Subcutaneous abdominal adipose tissue (tissue), 5 donors: ENCODE data around the gene PACRG.
A peak's percentile ranks its signal among the peaks of the same experiment; 100 is the strongest.

ENCODE experiments used
- H3K27ac ChIP-seq: one replicate; pipeline ENCODE4 v1.7.0; 2013; ENCODE audit warnings: low read depth, mild to moderate bottlenecking, inconsistent platforms, low read length, moderate library complexity
- H3K27me3 ChIP-seq, 5 donors: one replicate each; pipeline ENCODE4 v1.7.0; 2013; ENCODE audit warnings: low read length in 5 of 5, inconsistent platforms in 1 of 5; ENCODE audit not compliant: control insufficient read depth in 5 of 5, insufficient read depth in 4 of 5
- H3K36me3 ChIP-seq, 5 donors: one replicate each; pipeline ENCODE4 v1.7.0; 2013; ENCODE audit warnings: low read length in 5 of 5; ENCODE audit not compliant: control insufficient read depth in 5 of 5, insufficient read depth in 5 of 5
- H3K4me1 ChIP-seq, 5 donors: one replicate each; pipeline ENCODE4 v1.7.0; 2013; ENCODE audit warnings: low read length in 5 of 5, mild to moderate bottlenecking in 3 of 5, moderate library complexity in 1 of 5; ENCODE audit not compliant: control insufficient read depth in 5 of 5, insufficient read depth in 5 of 5
- H3K4me3 ChIP-seq, 5 donors: one replicate each; pipeline ENCODE4 v1.7.0; 2013; ENCODE audit warnings: low read length in 5 of 5, low read depth in 1 of 5
- H3K9ac ChIP-seq, 5 donors: one replicate each; pipeline ENCODE4 v1.7.0; 2013; ENCODE audit warnings: low read length in 5 of 5, mild to moderate bottlenecking in 4 of 5, moderate library complexity in 3 of 5
- H3K9me3 ChIP-seq, 5 donors: one replicate each; pipeline ENCODE4 v1.7.0; 2013; ENCODE audit warnings: low read length in 5 of 5; ENCODE audit not compliant: control insufficient read depth in 5 of 5
- donor health status: healthy.
- donor health status: healthy.
- donor health status: healthy.
- donor health status: healthy.
- donor health status: healthy.

Gene PACRG

GRCh38 chr6:162706232-162706631, 21.5 kb upstream of the PACRG start:
- peak overlapping the region; percentile 54 for H3K27ac ChIP-seq
- H3K4me3 ChIP-seq = peak overlapping the region; percentile 21 to 61 (median 46)
- peaks cover 2 to 11% (median 8%) of the 10 kb centered on the region in 5 donors for H3K4me1 ChIP-seq
- no peaks in the 10 kb centered on the region for H3K36me3 ChIP-seq
- no peaks in the 10 kb centered on the region for H3K27me3 ChIP-seq
- peak overlapping the region in 2 of 5 donors; percentile 24 to 40 for H3K9ac ChIP-seq
- H3K9me3 ChIP-seq = no peaks in the 10 kb centered on the region

- Histone ChIP-seq H3K27me3 (no peaks in the 10 kb centered on the region), H3K9me3 (no peaks in the 10 kb centered on the region), H3K9ac (no peak overlapping the region), H3K4me1 (peaks cover 2 to 17% (median 9%) of the 10 kb centered on the region in 5 donors), H3K36me3 (no peaks in the 10 kb centered on the region), H3K4me3 (no peak overlapping the region), H3K27ac (no peak overlapping the region)
Observed at GRCh38 chr6:162708971-162709370, 18.8 kb upstream of the PACRG start.

GRCh38 chr6:162709431-162709830, 18.3 kb upstream of the PACRG start:
- Histone ChIP-seq H3K4me3 (no peak overlapping the region), H3K9ac (no peak overlapping the region), H3K9me3 (no peaks in the 10 kb centered on the region), H3K4me1 (peaks cover 2 to 17% (median 9%) of the 10 kb centered on the region in 5 donors), H3K36me3 (no peaks in the 10 kb centered on the region), H3K27ac (no peak overlapping the region), H3K27me3 (no peaks in the 10 kb centered on the region)

GRCh38 chr6:162710419-162710818, 17.4 kb upstream of the PACRG start:
- Histone ChIP-seq H3K9me3 (no peaks in the 10 kb centered on the region), H3K27ac (no peak overlapping the region), H3K36me3 (no peaks in the 10 kb centered on the region), H3K4me1 (peaks cover 2 to 17% (median 9%) of the 10 kb centered on the region in 5 donors), H3K9ac (no peak overlapping the region), H3K4me3 (no peak overlapping the region), H3K27me3 (no peaks in the 10 kb centered on the region)

GRCh38 chr6:162710936-162711335, 16.8 kb upstream of the PACRG start:
- Histone ChIP-seq H3K4me3 (no peak overlapping the region), H3K9me3 (no peaks in the 10 kb centered on the region), H3K27ac (no peak overlapping the region), H3K36me3 (no peaks in the 10 kb centered on the region), H3K9ac (no peak overlapping the region), H3K4me1 (peaks cover 0 to 14% (median 5%) of the 10 kb centered on the region in 5 donors), H3K27me3 (no peaks in the 10 kb centered on the region)

- H3K4me1 ChIP-seq = peaks cover 0 to 10% (median 2%) of the 10 kb centered on the region in 5 donors
- no peaks in the 10 kb centered on the region for H3K36me3 ChIP-seq
- no peaks in the 10 kb centered on the region for H3K9me3 ChIP-seq
- no peak overlapping the region for H3K4me3 ChIP-seq
- H3K27me3 ChIP-seq = no peaks in the 10 kb centered on the region
- no peak overlapping the region for H3K9ac ChIP-seq
- no peak overlapping the region for H3K27ac ChIP-seq
Observed at GRCh38 chr6:162711376-162711775, 16.4 kb upstream of the PACRG start.

GRCh38 chr6:162712694-162713093, 15.1 kb upstream of the PACRG start:
- peaks cover 0 to 6% (median 0%) of the 10 kb centered on the region in 5 donors for H3K9me3 ChIP-seq
- no peak overlapping the region for H3K27ac ChIP-seq
- H3K4me1 ChIP-seq = peaks cover 0 to 8% (median 0%) of the 10 kb centered on the region in 5 donors
- no peaks in the 10 kb centered on the region for H3K36me3 ChIP-seq
- H3K4me3 ChIP-seq = no peak overlapping the region
- H3K9ac ChIP-seq = no peak overlapping the region
- no peaks in the 10 kb centered on the region for H3K27me3 ChIP-seq

- H3K9ac ChIP-seq = no peak overlapping the region
- peaks cover 0 to 8% (median 0%) of the 10 kb centered on the region in 5 donors for H3K4me1 ChIP-seq
- H3K27ac ChIP-seq = no peak overlapping the region
- peaks cover 0 to 6% (median 0%) of the 10 kb centered on the region in 5 donors for H3K9me3 ChIP-seq
- no peaks in the 10 kb centered on the region for H3K36me3 ChIP-seq
- no peak overlapping the region for H3K4me3 ChIP-seq
- no peaks in the 10 kb centered on the region for H3K27me3 ChIP-seq
Observed at GRCh38 chr6:162713974-162714780, 13.6 kb upstream of the PACRG start.

GRCh38 chr6:162715601-162716000, 12.2 kb upstream of the PACRG start:
- Histone ChIP-seq H3K36me3 (no peaks in the 10 kb centered on the region), H3K27me3 (no peaks in the 10 kb centered on the region), H3K9me3 (peaks cover 0 to 6% (median 0%) of the 10 kb centered on the region in 5 donors), H3K9ac (no peak overlapping the region), H3K4me3 (no peak overlapping the region), H3K4me1 (peaks cover 0 to 8% (median 0%) of the 10 kb centered on the region in 5 donors), H3K27ac (no peak overlapping the region)

- no peaks in the 10 kb centered on the region for H3K27me3 ChIP-seq
- peaks cover 0 to 5% (median 0%) of the 10 kb centered on the region in 5 donors for H3K4me1 ChIP-seq
- H3K4me3 ChIP-seq = no peak overlapping the region
- H3K9me3 ChIP-seq = peaks cover 0 to 6% (median 0%) of the 10 kb centered on the region in 5 donors
- no peaks in the 10 kb centered on the region for H3K36me3 ChIP-seq
- no peak overlapping the region for H3K9ac ChIP-seq
- no peak overlapping the region for H3K27ac ChIP-seq
Observed at GRCh38 chr6:162719528-162719927, 8.2 kb upstream of the PACRG start.
